MM.1S (cell line): ENCODE measurements around the gene CDRT4.

Experiments
- DNase-seq: peaks from one replicate; pipeline ENCODE4 v3.0.0-alpha.2; 2015
- H2AFZ ChIP-seq: fragments of 300-600 bp; sonication (generic); 2 replicates; pipeline ENCODE4 v1.6.0; 2016; ENCODE audit warnings: antibody characterized with exemption, low read length
- H3F3A ChIP-seq: fragments of 300-600 bp; sonication (generic); 2 replicates; pipeline ENCODE4 v1.6.1; 2016; ENCODE audit warnings: mild to moderate bottlenecking, antibody characterized with exemption, low read length, moderate library complexity, mixed read lengths; ENCODE audit not compliant: insufficient read depth
- H3K27ac ChIP-seq: fragments of 300-600 bp; sonication (generic); 2 replicates; pipeline ENCODE4 v1.5.1; 2016; ENCODE audit warnings: mild to moderate bottlenecking, low read length
- H3K27me3 ChIP-seq: fragments of 300-600 bp; sonication (generic); replicated peaks from 2 replicates; pipeline ENCODE4 v1.6.0; 2016; ENCODE audit warnings: low read length; ENCODE audit not compliant: insufficient read depth
- H3K36me3 ChIP-seq: fragments of 300-600 bp; sonication (generic); replicated peaks from 2 replicates; pipeline ENCODE4 v1.6.1; 2016; ENCODE audit warnings: mild to moderate bottlenecking, low read length, mixed read lengths; ENCODE audit not compliant: insufficient read depth
- H3K4me1 ChIP-seq: fragments of 300-600 bp; sonication (generic); 2 replicates; pipeline ENCODE4 v1.6.1; 2016; ENCODE audit warnings: low read length, mixed read lengths
- H3K4me2 ChIP-seq: fragments of 300-600 bp; sonication (generic); 2 replicates; pipeline ENCODE4 v1.6.0; 2016; ENCODE audit warnings: low read depth, low read length
- H3K4me3 ChIP-seq: fragments of 300-600 bp; sonication (generic); 2 replicates; pipeline ENCODE4 v1.5.1; 2016; ENCODE audit warnings: low read length, mixed read lengths
- H3K79me2 ChIP-seq: fragments of 300-600 bp; sonication (generic); 2 replicates; pipeline ENCODE4 v1.6.1; 2016; ENCODE audit warnings: mixed run types, low read length, mixed read lengths
- H3K9ac ChIP-seq: fragments of 300-600 bp; sonication (generic); 2 replicates; pipeline ENCODE4 v1.6.1; 2016; ENCODE audit warnings: low read length, mixed read lengths
- H3K9me2 ChIP-seq: fragments of 300-600 bp; sonication (generic); replicated peaks from 2 replicates; pipeline ENCODE4 v1.6.1; 2016; ENCODE audit warnings: mild to moderate bottlenecking, low read length, mixed read lengths; ENCODE audit not compliant: insufficient read depth
- H3K9me3 ChIP-seq: fragments of 300-600 bp; sonication (generic); replicated peaks from 2 replicates; pipeline ENCODE4 v1.6.1; 2016; ENCODE audit warnings: mild to moderate bottlenecking, low read length, mixed read lengths; ENCODE audit not compliant: insufficient read depth
- H4K20me1 ChIP-seq: fragments of 300-600 bp; sonication (generic); 2 replicates; pipeline ENCODE4 v1.6.1; 2016; ENCODE audit warnings: mild to moderate bottlenecking, low read length, moderate library complexity, mixed read lengths; ENCODE audit not compliant: insufficient read depth
- CTCF ChIP-seq: fragments of 300-600 bp; sonication (generic); IDR thresholded peaks from 2 replicates; pipeline ENCODE4 v1.5.1; 2016; ENCODE audit warnings: antibody characterized with exemption, low read length, mixed read lengths
- EZH2 ChIP-seq: fragments of 300-600 bp; sonication (generic); optimal IDR thresholded peaks from 2 replicates; pipeline ENCODE3; 2017; ENCODE audit warnings: low read depth, mild to moderate bottlenecking, antibody characterized with exemption, low read length, mixed read lengths
- EZH2phosphoT487 ChIP-seq: fragments of 300-600 bp; sonication (generic); IDR thresholded peaks from 2 replicates; pipeline ENCODE4 v1.6.1; 2018; ENCODE audit warnings: antibody characterized with exemption, low read length

CDRT4 gene

GRCh38 chr17:15392326-15392741 lies 75.1 kb downstream of the CDRT4 start:
- Histone ChIP-seq H4K20me1 (no peaks in the 10 kb centered on the region), H3K27ac (no peak overlapping the region), H2AFZ (no peak overlapping the region), H3K36me3 (no peaks in the 10 kb centered on the region), H3K9ac (no peak overlapping the region), H3K27me3 (no peaks in the 10 kb centered on the region), H3K79me2 (no peaks in the 10 kb centered on the region), H3K9me2 (no peaks in the 10 kb centered on the region), H3F3A (no peaks in the 10 kb centered on the region), H3K9me3 (no peaks in the 10 kb centered on the region), H3K4me2 (no peak overlapping the region), H3K4me3 (no peak overlapping the region), H3K4me1 (no peaks in the 10 kb centered on the region)
- no peak for DNase-seq
- TF ChIP-seq EZH2 (no peak), CTCF (no peak), EZH2phosphoT487 (no peak)

GRCh38 chr17:15388356-15389041 lies 78.9 kb downstream of the CDRT4 start:
- no peaks in the 10 kb centered on the region for H3K9me3 ChIP-seq
- no peaks in the 10 kb centered on the region for H3F3A ChIP-seq
- no peak overlapping the region for H2AFZ ChIP-seq
- H3K9me2 ChIP-seq = no peaks in the 10 kb centered on the region
- H4K20me1 ChIP-seq = no peaks in the 10 kb centered on the region
- no peaks in the 10 kb centered on the region for H3K27me3 ChIP-seq
- H3K4me3 ChIP-seq = no peak overlapping the region
- no peak overlapping the region for H3K4me2 ChIP-seq
- H3K27ac ChIP-seq = no peak overlapping the region
- no peak overlapping the region for H3K9ac ChIP-seq
- H3K4me1 ChIP-seq = no peaks in the 10 kb centered on the region
- no peak for TF ChIP-seq CTCF
- TF ChIP-seq EZH2 = no peak
- no peak for TF ChIP-seq EZH2phosphoT487
- H3K36me3 ChIP-seq = no peaks in the 10 kb centered on the region
- H3K79me2 ChIP-seq = no peaks in the 10 kb centered on the region
- DNase-seq = no peak

- no peaks in the 10 kb centered on the region for H4K20me1 ChIP-seq
- H3K9me3 ChIP-seq = no peaks in the 10 kb centered on the region
- no peak overlapping the region for H3K4me2 ChIP-seq
- H3K9me2 ChIP-seq = no peaks in the 10 kb centered on the region
- no peak for DNase-seq
- no peaks in the 10 kb centered on the region for H3K27me3 ChIP-seq
- H3K79me2 ChIP-seq = no peaks in the 10 kb centered on the region
- no peaks in the 10 kb centered on the region for H3F3A ChIP-seq
- H3K27ac ChIP-seq = no peak overlapping the region
- H2AFZ ChIP-seq = no peak overlapping the region
- no peaks in the 10 kb centered on the region for H3K36me3 ChIP-seq
- no peaks in the 10 kb centered on the region for H3K4me1 ChIP-seq
- no peak overlapping the region for H3K4me3 ChIP-seq
- no peak for TF ChIP-seq EZH2phosphoT487
- no peak for TF ChIP-seq CTCF
- no peak for TF ChIP-seq EZH2
- H3K9ac ChIP-seq = no peak overlapping the region
These were observed 81.3 kb downstream of the CDRT4 start for GRCh38 chr17:15386083-15386482.
